GM12892 (cell line): ENCODE data around the gene MST1R.

Source experiments
- POLR2A ChIP-seq: IDR thresholded peaks from 2 replicates; pipeline ENCODE4 v1.6.1; 2011; ENCODE audit warnings: low read depth, low read length, control low read depth
- POLR2AphosphoS5 ChIP-seq: IDR thresholded peaks from 2 replicates; pipeline ENCODE4 v1.6.1; 2011; ENCODE audit warnings: low read depth, low read length, control low read depth
- TAF1 ChIP-seq: IDR thresholded peaks from 2 replicates; pipeline ENCODE4 v1.6.1; 2011; ENCODE audit warnings: low read depth, mild to moderate bottlenecking, control low read depth, low read length, borderline replicate concordance

DNA sequence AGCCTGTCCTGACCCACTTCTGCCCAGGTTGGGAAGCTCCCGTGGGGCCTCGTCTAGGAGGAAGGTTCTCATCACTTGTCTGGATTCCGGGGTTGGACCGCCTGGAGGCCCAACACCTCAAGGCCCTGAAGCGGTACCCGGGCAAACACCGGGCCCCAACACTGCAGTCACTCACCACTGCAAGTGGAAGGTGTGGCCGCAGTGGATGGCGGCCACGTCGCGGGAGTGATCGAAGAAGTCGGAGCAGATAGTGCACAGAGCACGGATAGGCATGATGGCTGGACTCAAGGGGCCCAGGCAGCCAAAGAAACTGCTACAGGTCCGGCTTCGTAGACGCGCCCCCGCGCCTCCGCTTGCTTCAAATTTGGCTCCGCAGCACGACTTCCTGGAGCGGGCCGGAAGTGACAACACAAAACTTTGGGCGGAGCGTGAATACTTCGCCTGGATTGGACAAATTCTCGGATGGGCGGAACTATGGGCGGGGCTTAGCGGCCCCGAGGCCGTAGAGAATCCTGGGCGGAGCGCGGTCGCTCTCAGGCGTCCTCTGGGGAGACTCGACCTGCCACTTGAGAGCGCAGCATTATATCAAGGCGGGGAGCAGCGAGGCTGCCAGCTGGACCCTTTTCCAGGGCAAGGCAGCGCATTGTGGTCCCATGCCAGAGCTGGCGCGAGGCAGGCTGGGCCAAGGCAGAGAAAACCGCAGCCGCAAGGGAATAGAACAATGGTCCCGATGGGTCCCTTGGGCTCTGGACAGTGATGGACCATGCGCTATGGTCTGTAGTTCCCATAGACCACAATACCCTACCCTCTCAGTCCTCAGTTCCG lies 47.3 kb downstream of the MST1R start, which contains the start of gene TRAIP:
- peak; percentile 67 for TF ChIP-seq POLR2A
- peak; percentile 45; the same call in 1 of the 2 replicates for TF ChIP-seq TAF1
- TF ChIP-seq POLR2AphosphoS5, result no peak
